Astrocyte of the cerebellum (primary cell): ENCODE measurements around the gene KRT78.
"Not testable (repeated sequence)": the region's sequence is repeated elsewhere in the genome, so short reads cannot be mapped to it uniquely, and the experiment has no call there.

Experiments
- DNase-seq: peaks from one replicate; pipeline ENCODE4 v3.0.0-alpha.2; 2011; ENCODE audit warnings: low read depth
- H3K4me3 ChIP-seq: 2 replicates; pipeline ENCODE4 v1.5.1; 2011; ENCODE audit warnings: mild to moderate bottlenecking, low read depth, low read length, moderate library complexity
- CTCF ChIP-seq: IDR thresholded peaks from 2 replicates; pipeline ENCODE4 v1.5.1; 2012; ENCODE audit warnings: low read length, low read depth, moderate library complexity, mild to moderate bottlenecking; ENCODE audit errors: missing control alignments
- in situ Hi-C: cut with HindIII; loops from 2 replicates; pipeline ENCODE4 v1.10.0; 2017; ENCODE audit warnings: low sequenced_read_pairs

The KRT78 gene

GRCh38 chr12:52891044-52891443, 42.2 kb upstream of the KRT78 start:
- in situ Hi-C loops, result loop anchor here (5.0 kb wide), 1 partner anchor 91 kb away; no protein-coding TSS in a partner anchor
- no peak overlapping the region for H3K4me3 ChIP-seq
- no peak for DNase-seq
- no peak for TF ChIP-seq CTCF

- in situ Hi-C loops, result loop anchor here (5.0 kb wide), 1 partner anchor 92 kb away; no protein-coding TSS in a partner anchor
- no peak for DNase-seq
- TF ChIP-seq CTCF, result no peak
- H3K4me3 ChIP-seq, result no peak overlapping the region
Measured at GRCh38 chr12:52890417-52890816, 41.6 kb upstream of the KRT78 start.

- H3K4me3 ChIP-seq, result no peak overlapping the region
- in situ Hi-C loops, result no loop called here
- DNase-seq, result no peak
- peak; percentile 84 for TF ChIP-seq CTCF
Measured at GRCh38 chr12:52884526-52885293, 35.9 kb upstream of the KRT78 start.

GRCh38 chr12:52880499-52880898, 31.7 kb upstream of the KRT78 start:
- H3K4me3 ChIP-seq, in situ Hi-C loops, DNase-seq: not testable (repeated sequence)

DNA sequence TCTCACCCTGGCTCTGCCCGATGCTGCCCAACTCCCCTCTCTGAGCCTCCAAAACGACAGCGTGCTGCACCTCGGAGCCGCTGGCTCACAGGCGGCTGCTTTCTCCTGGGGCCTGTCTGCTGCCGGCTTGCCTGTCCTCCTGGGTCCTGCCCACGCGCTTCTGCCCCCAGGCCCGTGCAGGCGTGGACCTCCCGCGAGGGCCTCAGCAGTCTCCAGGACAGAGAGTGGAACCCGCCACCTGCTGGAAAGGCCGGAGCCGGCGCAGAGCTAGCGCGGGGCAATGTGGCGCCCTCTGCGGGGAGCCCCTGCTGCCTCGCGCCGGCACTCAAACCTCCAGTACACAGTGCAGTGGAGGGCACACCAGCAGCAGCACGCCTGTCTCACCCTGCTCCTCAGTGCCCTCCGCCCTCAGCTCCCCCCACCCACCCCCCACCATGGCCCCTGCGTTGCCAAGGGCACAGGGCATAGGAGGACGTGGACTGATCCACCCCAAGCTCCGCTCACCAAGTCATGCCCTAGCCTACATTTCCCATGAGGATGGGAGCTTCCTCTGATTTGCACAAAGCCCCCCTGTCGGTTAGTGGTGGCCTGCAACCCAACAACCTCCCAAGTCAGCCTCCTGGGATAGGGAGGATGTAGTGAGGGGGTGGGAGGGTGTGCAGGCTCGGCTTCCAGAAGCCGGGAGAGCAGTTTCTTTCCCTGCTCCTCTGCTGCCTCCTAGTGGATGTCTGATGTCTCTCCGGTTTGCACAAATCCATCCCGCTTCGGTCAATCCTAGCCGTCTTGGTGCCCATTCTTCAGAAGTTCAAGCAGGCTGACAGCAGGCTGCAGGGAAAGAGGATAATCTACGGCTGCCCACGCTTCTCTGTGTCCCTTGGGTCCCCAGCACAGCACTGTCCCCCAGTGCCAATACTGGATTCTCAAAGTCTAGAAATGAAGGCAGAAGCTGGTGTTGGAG, 30.9 kb upstream of the KRT78 start:
- peak; percentile 74 for DNase-seq
- TF ChIP-seq CTCF, result peak; percentile 83
- in situ Hi-C loops, result no loop called here
- H3K4me3 ChIP-seq, result no peak overlapping the region

DNA sequence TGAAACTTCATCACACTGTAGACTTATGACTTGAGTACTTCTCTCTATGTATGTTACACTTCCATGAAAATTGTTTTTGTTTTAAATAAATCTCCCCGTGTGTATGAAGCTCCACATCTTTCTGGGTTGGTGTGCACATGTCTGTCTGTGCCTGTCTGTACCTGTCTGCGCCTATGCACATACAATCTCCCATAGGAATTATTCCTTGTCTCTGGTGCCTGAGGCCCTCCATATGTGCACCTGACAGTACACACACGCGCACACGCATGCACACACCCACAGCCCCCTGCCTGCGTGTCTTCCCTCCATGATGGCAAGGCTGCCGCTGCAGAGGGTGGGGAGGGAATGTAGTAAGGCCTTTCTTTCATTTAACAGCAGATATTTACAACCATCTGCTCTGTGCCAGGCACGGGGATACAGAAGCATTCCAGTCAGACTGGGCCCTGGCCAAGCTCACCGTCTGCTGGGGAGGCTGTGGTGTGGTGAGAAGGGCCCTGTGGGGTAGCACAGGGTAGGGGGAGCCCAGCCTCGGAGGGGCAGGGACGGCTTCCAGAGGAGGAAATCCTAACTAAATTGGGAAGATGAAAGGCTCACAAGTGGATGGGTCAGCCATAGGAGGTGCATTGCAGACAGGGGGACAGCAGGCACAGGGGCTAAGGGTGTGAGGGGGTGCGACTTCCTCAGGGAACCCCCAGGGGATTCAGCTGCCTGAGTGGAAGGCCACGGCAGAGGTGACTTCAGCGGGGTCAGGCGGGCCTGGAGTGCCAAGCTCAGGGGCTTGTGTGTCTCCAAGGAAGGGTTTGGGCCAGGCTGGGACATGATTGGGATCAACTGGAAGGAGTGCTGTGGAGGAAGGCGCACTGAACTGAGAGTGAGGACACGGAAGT, 30.0 kb upstream of the KRT78 start:
- TF ChIP-seq CTCF, result no peak
- in situ Hi-C loops, result no loop called here
- no peak overlapping the region for H3K4me3 ChIP-seq
- no peak for DNase-seq
